A549 (cell line): ENCODE data around the gene SPAG9. TPM values are rescaled to one million over a fixed set of nuclear protein-coding genes. Genes with fewer than 3 reads are reported as not detected.
A peak's percentile ranks its signal among the peaks of the same experiment; 100 is the strongest.

Experiments used
- ATAC-seq, 2 experiments: fragments of 200-7000 bp in 1 of 2; fragments of >200 bp in 1 of 2; cut with Nextera tagmentation in 1 of 2; cut with Tn5 transposase in 1 of 2; 3 replicates each; pipeline versions ENCODE4 v1.8.0 to v1.9.1; 2018 to 2020; ENCODE audit warnings: mild to moderate bottlenecking in 1 of 2, moderate library complexity in 1 of 2
- CTCF ChIA-PET: fragments of 300-600 bp; sonication (Branson Sonifier 250); formaldehyde crosslinking; extraction: SDS; loops from one replicate; lab custom pipeline; 2021; ENCODE audit warnings: antibody characterized with exemption, inconsistent platforms; lab: Yijun Ruan, JAX
- POLR2A ChIA-PET: fragments of 350-600 bp; formaldehyde crosslinking; extraction: SDS; loops from one replicate; lab custom pipeline; 2021; ENCODE audit warnings: antibody characterized with exemption, inconsistent platforms; lab: Yijun Ruan, JAX
- DNase-seq, 2 experiments: peaks; one replicate each; pipeline versions ENCODE4 v3.0.0 to v3.0.0-alpha.2; 2011 to 2016; ENCODE audit warnings: low read depth in 1 of 2, low spot score in 1 of 2
- FAIRE-seq: peaks from 2 replicates; lab custom pipeline; 2011; peaks lifted over from hg19 to GRCh38; lab: Jason Lieb, UNC
- H3K27ac ChIP-seq, 2 experiments: fragments of >200 bp; sonication (Bioruptor Twin); formaldehyde crosslinking; 3 replicates each; pipeline ENCODE4 v1.5.1; 2016 to 2017
- H3K4me1 ChIP-seq: fragments of >200 bp; sonication (Bioruptor Twin); formaldehyde crosslinking; 3 replicates; pipeline ENCODE4 v1.6.1; 2016
- H3K4me2 ChIP-seq: fragments of >200 bp; sonication (Bioruptor Twin); formaldehyde crosslinking; 3 replicates; pipeline ENCODE4 v1.6.1; 2016
- H3K4me3 ChIP-seq: fragments of >200 bp; sonication (Bioruptor Twin); formaldehyde crosslinking; 3 replicates; pipeline ENCODE4 v1.5.1; 2016
- H3K9me3 ChIP-seq: fragments of >200 bp; sonication (Bioruptor Twin); formaldehyde crosslinking; 3 replicates; pipeline ENCODE4 v1.6.1; 2016
- ATOH8 ChIP-seq: fragments of 250-450 bp; sonication (Bioruptor Pico); IDR thresholded peaks from 2 replicates; pipeline ENCODE4 v1.5.0; 2020; ENCODE audit warnings: low read depth, mild to moderate bottlenecking, moderate library complexity
- CBX2 ChIP-seq: fragments of 200-600 bp; sonication (generic); IDR thresholded peaks from 2 replicates; pipeline ENCODE4 v1.6.1; 2016; ENCODE audit warnings: low read depth, mild to moderate bottlenecking, borderline replicate concordance
- CTCF ChIP-seq: fragments of >200 bp; sonication (Bioruptor Twin); formaldehyde crosslinking; IDR thresholded peaks from 3 replicates; pipeline ENCODE4 v1.5.1; 2016
- E2F6 ChIP-seq: IDR thresholded peaks from 2 replicates; pipeline ENCODE4 v1.6.1; 2012; ENCODE audit warnings: low read depth, borderline replicate concordance
- EHF ChIP-seq: fragments of 250-450 bp; sonication (Bioruptor Pico); IDR thresholded peaks from 2 replicates; pipeline ENCODE4 v1.5.0; 2020; ENCODE audit warnings: mild to moderate bottlenecking
- EHMT2 ChIP-seq: fragments of 200-600 bp; sonication (generic); IDR thresholded peaks from 2 replicates; pipeline ENCODE4 v1.6.1; 2016; ENCODE audit warnings: antibody characterized with exemption, low read depth, mild to moderate bottlenecking, moderate library complexity
- EP300 ChIP-seq, 2 experiments: fragments of >200 bp; sonication (Bioruptor Twin); formaldehyde crosslinking; IDR thresholded peaks; 2 replicates in 1 of 2; 3 replicates in 1 of 2; pipeline ENCODE4 v1.6.1; 2016 to 2017
- ESRRA ChIP-seq: fragments of 150-350 bp; IDR thresholded peaks from 2 replicates; pipeline ENCODE4 v1.6.1; 2014; ENCODE audit warnings: mild to moderate bottlenecking, low read length, borderline replicate concordance
- FOXS1 ChIP-seq: fragments of 250-450 bp; sonication (Bioruptor Pico); IDR thresholded peaks from 2 replicates; pipeline ENCODE4 v1.5.0; 2020; ENCODE audit warnings: mild to moderate bottlenecking, moderate library complexity
- GATA3 ChIP-seq: IDR thresholded peaks from 2 replicates; pipeline ENCODE4 v1.6.1; 2012; ENCODE audit warnings: borderline replicate concordance
- HMGXB4 ChIP-seq: fragments of 250-450 bp; sonication (Bioruptor Pico); IDR thresholded peaks from 2 replicates; pipeline ENCODE4 v1.5.0; 2021; ENCODE audit warnings: mild to moderate bottlenecking, moderate library complexity, borderline replicate concordance
- HOXB13 ChIP-seq: fragments of 250-450 bp; sonication (Bioruptor Pico); IDR thresholded peaks from 2 replicates; pipeline ENCODE4 v1.5.0; 2020; ENCODE audit warnings: low read depth, mild to moderate bottlenecking, moderate library complexity
- JUN ChIP-seq, 2 experiments: fragments of >200 bp; sonication (Bioruptor Twin); formaldehyde crosslinking; IDR thresholded peaks; 2 replicates in 1 of 2; 3 replicates in 1 of 2; pipeline ENCODE4 v1.6.1; 2016 to 2017
- JUNB ChIP-seq: fragments of >200 bp; sonication (Bioruptor Twin); formaldehyde crosslinking; IDR thresholded peaks from 2 replicates; pipeline ENCODE4 v1.6.1; 2016
- KDM1A ChIP-seq: fragments of 200-600 bp; sonication (generic); IDR thresholded peaks from 2 replicates; pipeline ENCODE4 v1.6.1; 2016; ENCODE audit warnings: low read depth, mild to moderate bottlenecking
- MAFK ChIP-seq: fragments of 450-650 bp; IDR thresholded peaks from 2 replicates; pipeline ENCODE4 v1.6.1; 2014; ENCODE audit not compliant: partially characterized antibody
- MAX ChIP-seq: IDR thresholded peaks from 2 replicates; pipeline ENCODE4 v1.6.1; 2012
- NFE2L2 ChIP-seq: fragments of 150-350 bp; conservative IDR thresholded peaks from 2 replicates; pipeline ENCODE4 v1.6.1; 2014; ENCODE audit warnings: low read length
- NR3C1 ChIP-seq: fragments of >200 bp; sonication (Bioruptor Twin); formaldehyde crosslinking; IDR thresholded peaks from 3 replicates; pipeline ENCODE4 v1.6.1; 2017
- RAD21 ChIP-seq, 2 experiments: fragments of >200 bp in 1 of 2; sonication (Bioruptor Twin) in 1 of 2; formaldehyde crosslinking in 1 of 2; IDR thresholded peaks in 1 of 2; conservative IDR thresholded peaks in 1 of 2; 2 replicates in 1 of 2; 3 replicates in 1 of 2; pipeline ENCODE4 v1.6.1; 2012 to 2018; ENCODE audit warnings: inconsistent platforms in 1 of 2
- RNF2 ChIP-seq: fragments of 200-600 bp; sonication (generic); IDR thresholded peaks from 2 replicates; pipeline ENCODE4 v1.6.1; 2016; ENCODE audit warnings: low read depth, mild to moderate bottlenecking, antibody characterized with exemption, moderate library complexity, borderline replicate concordance
- ZNF302 ChIP-seq: fragments of 250-450 bp; sonication (Bioruptor Pico); IDR thresholded peaks from 2 replicates; pipeline ENCODE4 v1.9.0; 2021; ENCODE audit warnings: inconsistent platforms, mild to moderate bottlenecking, moderate library complexity
- WGBS: methylation state at CpG from one replicate; pipeline ENCODE4 v1.1.6; 2017; ENCODE audit errors: missing lambda C conversion rate; 5-methylcytosine and 5-hydroxymethylcytosine counted together
- polyA plus RNA-seq, 4 experiments: library from polyadenylated mRNA; depleted of rRNA in 3 of 4; stranded (reverse); fragments of >200 nt; fragmentation: RNase III in 1 of 4; extraction: RNeasy Plus Mini Kit Qiagen cat#74134 plus additional on column Dnase treatment in 1 of 4; gene quantifications; 2 replicates in 3 of 4; 3 replicates in 1 of 4; pipeline ENCODE4 v1.2.3, GENCODE V29; 2011 to 2017

The SPAG9 gene
- polyA plus RNA-seq, 2 of the 4 experiments (the other 2 are of a cell fraction) = 69.0 to 71.1 TPM

- H3K4me2 ChIP-seq = no peak overlapping the region
- no peak for FAIRE-seq
Observed at GRCh38 chr17:50954641-50955121, 166.0 kb downstream of the SPAG9 start.

GRCh38 chr17:50953831-50954601 lies 166.7 kb downstream of the SPAG9 start:
- FAIRE-seq (no peak), DNase-seq (no peak), ATAC-seq (no peak)
- WGBS = 85% methylated on average over 17 of the region's 17 CpGs
- Histone ChIP-seq H3K4me3 (no peak overlapping the region), H3K9me3 (no peaks in the 10 kb centered on the region), H3K27ac (peak overlapping the region; percentile 57 to 81), H3K4me1 (peaks cover 49% of the 10 kb centered on the region), H3K4me2 (no peak overlapping the region)
- CTCF ChIA-PET = interaction anchor here (0.7 to 28.2 kb wide), 7 partner anchors 11 to 475 kb away, joined by 3 to 1502 read pairs (median 5); partner anchors contain the start of genes NME1 and TOB1
- TF ChIP-seq CTCF (no peak), NR3C1 (no peak), JUNB (no peak)
- POLR2A ChIA-PET = interaction anchor here (0.9 to 18.7 kb wide), 3 partner anchors 9 to 102 kb away, joined by 3 to 648 read pairs (median 5); partner anchors contain the start of gene TOB1

More at GRCh38 chr17:50954641-50955121, 166.0 kb downstream of the SPAG9 start:
- WGBS = 91% methylated on average over 8 of the region's 8 CpGs
- POLR2A ChIA-PET = interaction anchor here (1.3 to 18.7 kb wide), 2 partner anchors 10 to 91 kb away, joined by 5 to 648 read pairs; partner anchors contain the start of gene TOB1
- TF ChIP-seq JUNB (no peak), EP300 (IDR thresholded peaks at IDR 0.05) (no peak), RNF2 (no peak), RAD21 (conservative IDR thresholded peaks at IDR 0.05 in 1 of 2, IDR thresholded peaks at IDR 0.05 in 1 of 2) (no peak), GATA3 (no peak), FOXS1 (CRISPR knock-in tag) (no peak), NR3C1 (no peak)
- TF ChIP-seq, all 56 proteins: peak for 0
- Histone ChIP-seq H3K4me3 (no peak overlapping the region), H3K27ac (peak overlapping the region; percentile 57 to 81), H3K9me3 (no peaks in the 10 kb centered on the region), H3K4me1 (peaks cover 43% of the 10 kb centered on the region)
- no peak for ATAC-seq
- no peak for DNase-seq
- CTCF ChIA-PET = interaction anchor here (1.0 to 28.2 kb wide), 9 partner anchors 10 to 198 kb away, joined by 3 to 1502 read pairs (median 4); partner anchors contain the start of genes NME1 and TOB1

- FAIRE-seq (no peak), DNase-seq (no peak), ATAC-seq (no peak)
- Histone ChIP-seq H3K9me3 (no peaks in the 10 kb centered on the region), H3K4me1 (peaks cover 55% of the 10 kb centered on the region), H3K4me2 (no peak overlapping the region), H3K4me3 (no peak overlapping the region), H3K27ac (peak overlapping the region; percentile 57 to 81)
- TF ChIP-seq EHMT2 (no peak), NR3C1 (no peak), MAFK (no peak), HOXB13 (CRISPR knock-in tag) (no peak), ESRRA (no peak), FOXS1 (CRISPR knock-in tag) (no peak), CTCF (no peak), CBX2 (no peak), E2F6 (no peak), NFE2L2 (no peak), EHF (no peak), MAX (no peak), HMGXB4 (no peak), ZNF302 (no peak), ATOH8 (CRISPR knock-in tag) (no peak), KDM1A (no peak), JUN (IDR thresholded peaks at IDR 0.05) (no peak)
- POLR2A ChIA-PET = interaction anchor here (0.9 to 18.7 kb wide), 2 partner anchors 90 to 102 kb away, joined by 3 to 648 read pairs; partner anchors contain the start of gene TOB1
- CTCF ChIA-PET = interaction anchor here (0.7 to 28.2 kb wide), 6 partner anchors 11 to 474 kb away, joined by 3 to 1502 read pairs (median 26); partner anchors contain the start of gene TOB1
- WGBS = 88% methylated on average over 5 of the region's 5 CpGs
Observed at GRCh38 chr17:50953518-50953830, 167.2 kb downstream of the SPAG9 start.
